NCI-H1694 treated with DMSO at 0.1 percent for 48 hours (cell line): ENCODE data around the gene TNNT3.
"Not testable (repeated sequence)": the region's sequence is repeated elsewhere in the genome, so short reads cannot be mapped to it uniquely, and the experiment has no call there.

Experiments used
- DNase-seq: peaks from one replicate; lab custom pipeline; 2025; lab: John Stamatoyannopoulos, UW

The TNNT3 gene

GRCh38 chr11:1881442-1882264, 37.9 kb upstream of the TNNT3 start:
- no peak for DNase-seq

GRCh38 chr11:1882265-1883238, 37.0 kb upstream of the TNNT3 start:
- no peak for DNase-seq

- no peak for DNase-seq
These were observed 35.9 kb upstream of the TNNT3 start for GRCh38 chr11:1883346-1884302.

- no peak for DNase-seq
These were observed 35.2 kb upstream of the TNNT3 start for GRCh38 chr11:1884303-1884700.

- not testable (repeated sequence) for DNase-seq
These were observed 33.0 kb upstream of the TNNT3 start for GRCh38 chr11:1886551-1886950.

- no peak for DNase-seq
These were observed 31.8 kb upstream of the TNNT3 start for GRCh38 chr11:1887451-1888346.

- no peak for DNase-seq
These were observed 31.2 kb upstream of the TNNT3 start for GRCh38 chr11:1888347-1888753.

- DNase-seq: no peak
These were observed 30.7 kb upstream of the TNNT3 start for GRCh38 chr11:1888811-1889210.

GRCh38 chr11:1889224-1889930, 30.1 kb upstream of the TNNT3 start:
- DNase-seq: no peak

- no peak for DNase-seq
These were observed 29.3 kb upstream of the TNNT3 start for GRCh38 chr11:1889941-1890855.

GRCh38 chr11:1890856-1891830, 28.4 kb upstream of the TNNT3 start:
- no peak for DNase-seq

- no peak for DNase-seq
These were observed 27.7 kb upstream of the TNNT3 start, which contains the start of gene PRR33 for GRCh38 chr11:1891831-1892115. PRR33 (minus strand) TSS chr11:1891895; CDS start chr11:1890584, 1,311 bp downstream.

GRCh38 chr11:1892116-1892515, 27.4 kb upstream of the TNNT3 start:
- DNase-seq: no peak

GRCh38 chr11:1892558-1892957, 26.9 kb upstream of the TNNT3 start:
- DNase-seq: no peak

- no peak for DNase-seq
These were observed 25.7 kb upstream of the TNNT3 start for GRCh38 chr11:1893581-1894359.

- DNase-seq: no peak
These were observed 24.7 kb upstream of the TNNT3 start for GRCh38 chr11:1894759-1895158.

- no peak for DNase-seq
These were observed 23.0 kb upstream of the TNNT3 start for GRCh38 chr11:1896468-1896867.
